SK-N-SH (cell line): ENCODE data around the gene PRKAG1. TPM values are rescaled to one million over a fixed set of nuclear protein-coding genes. Genes with fewer than 3 reads are reported as not detected.

ENCODE experiments used
- CTCF ChIA-PET: fragments of 300-600, 350-600 bp; formaldehyde crosslinking; extraction: SDS; loops from one replicate; lab custom pipeline; 2021; lab: Yijun Ruan, JAX
- POLR2A ChIA-PET: fragments of 350-600 bp; sonication (Branson Sonifier 250); formaldehyde crosslinking; extraction: SDS; loops from one replicate; lab custom pipeline; 2020; ENCODE audit warnings: antibody characterized with exemption, inconsistent platforms; lab: Yijun Ruan, JAX
- DNase-seq: peaks from one replicate; pipeline ENCODE4 v3.0.0; 2012
- H2AFZ ChIP-seq: fragments of 200-600 bp; sonication (generic); 2 replicates; pipeline ENCODE4 v1.8.1; 2016; ENCODE audit warnings: antibody characterized with exemption, mild to moderate bottlenecking, low read depth
- H3F3A ChIP-seq: fragments of 200-600 bp; sonication (generic); replicated peaks from 2 replicates; pipeline ENCODE3; 2016; ENCODE audit warnings: antibody characterized with exemption, mild to moderate bottlenecking; ENCODE audit not compliant: insufficient read depth
- H3K27ac ChIP-seq, 2 experiments: fragments of 200-500 bp in 1 of 2; fragments of 200-600 bp in 1 of 2; sonication (Bioruptor generic) in 1 of 2; sonication (generic), shearing (Covaris generic) in 1 of 2; 2 replicates each; pipeline versions ENCODE4 v1.5.1 to v1.6.1; 2014 to 2016; ENCODE audit warnings: low read depth in 2 of 2, inconsistent platforms in 1 of 2, low read length in 1 of 2, mild to moderate bottlenecking in 1 of 2, mixed read lengths in 1 of 2
- H3K27me3 ChIP-seq: fragments of 200-600 bp; sonication (generic), shearing (Covaris generic); 2 replicates; pipeline ENCODE4 v1.6.1; 2016; ENCODE audit warnings: mixed run types; ENCODE audit not compliant: insufficient read depth
- H3K36me3 ChIP-seq, 2 experiments: fragments of 200-500 bp in 1 of 2; fragments of 200-600 bp in 1 of 2; sonication (Bioruptor generic) in 1 of 2; sonication (generic) in 1 of 2; replicated peaks in 1 of 2; 2 replicates each; pipeline versions ENCODE3 to v1.5.1; 2014 to 2016; ENCODE audit warnings: low read length in 1 of 2, mild to moderate bottlenecking in 1 of 2; ENCODE audit not compliant: insufficient read depth in 2 of 2, control insufficient read depth in 1 of 2
- H3K4me1 ChIP-seq, 2 experiments: fragments of 200-500 bp in 1 of 2; fragments of 200-600 bp in 1 of 2; sonication (Bioruptor generic) in 1 of 2; sonication (generic), shearing (Covaris generic) in 1 of 2; 2 replicates each; pipeline versions ENCODE4 v1.5.1 to v1.6.1; 2014 to 2016; ENCODE audit warnings: low read depth in 1 of 2, low read length in 1 of 2, mixed run types in 1 of 2; ENCODE audit not compliant: insufficient read depth in 2 of 2, control insufficient read depth in 1 of 2
- H3K4me2 ChIP-seq: fragments of 200-600 bp; sonication (generic), shearing (Covaris generic); 2 replicates; pipeline ENCODE4 v1.6.1; 2017; ENCODE audit warnings: mixed run types
- H3K4me3 ChIP-seq, 2 experiments: fragments of 200-500 bp in 1 of 2; fragments of 200-600 bp in 1 of 2; sonication (Bioruptor generic) in 1 of 2; sonication (generic), shearing (Covaris generic) in 1 of 2; 2 replicates each; pipeline versions ENCODE4 v1.5.1 to v1.8.1; 2014 to 2016; ENCODE audit warnings: low read depth in 2 of 2, inconsistent platforms in 1 of 2, low read length in 1 of 2, mild to moderate bottlenecking in 1 of 2, mixed read lengths in 1 of 2, moderate library complexity in 1 of 2
- H3K79me2 ChIP-seq: fragments of 200-600 bp; sonication (generic); 2 replicates; pipeline ENCODE4 v1.8.1; 2017; ENCODE audit warnings: mild to moderate bottlenecking; ENCODE audit not compliant: insufficient read depth
- H3K9ac ChIP-seq: fragments of 200-600 bp; sonication (generic); 2 replicates; pipeline ENCODE4 v1.6.1; 2017; ENCODE audit warnings: mixed run types
- H3K9me2 ChIP-seq: fragments of 200-600 bp; sonication (generic); 2 replicates; pipeline ENCODE4 v1.6.1; 2017; ENCODE audit warnings: mixed run types
- H3K9me3 ChIP-seq: fragments of 200-600 bp; sonication (generic); 2 replicates; pipeline ENCODE4 v1.6.1; 2017; ENCODE audit warnings: mixed run types, mild to moderate bottlenecking, moderate library complexity
- H4K20me1 ChIP-seq: fragments of 200-600 bp; sonication (generic); 2 replicates; pipeline ENCODE4 v1.6.1; 2017; ENCODE audit warnings: mild to moderate bottlenecking, mixed run types; ENCODE audit not compliant: insufficient read depth
- CHD2 ChIP-seq: fragments of 150-350 bp; IDR thresholded peaks from 2 replicates; pipeline ENCODE4 v1.6.1; 2018; ENCODE audit warnings: low read length; ENCODE audit not compliant: partially characterized antibody
- FOXJ3 ChIP-seq: sonication (generic); formaldehyde crosslinking; IDR thresholded peaks from 2 replicates; pipeline ENCODE4 v1.5.1; 2020; ENCODE audit warnings: mild to moderate bottlenecking, missing genetic modification reagents
- GATA2 ChIP-seq: sonication (generic); formaldehyde crosslinking; IDR thresholded peaks from 2 replicates; pipeline ENCODE4 v1.5.0; 2020; ENCODE audit warnings: mild to moderate bottlenecking, missing genetic modification reagents
- MAX ChIP-seq: IDR thresholded peaks from 2 replicates; pipeline ENCODE4 v1.4.0; 2012; ENCODE audit warnings: low read depth
- RFX5 ChIP-seq: IDR thresholded peaks from 2 replicates; pipeline ENCODE4 v1.6.1; 2012; ENCODE audit warnings: mild to moderate bottlenecking, improper control_type of control experiment, low read length
- SMC3 ChIP-seq: IDR thresholded peaks from 2 replicates; pipeline ENCODE4 v1.6.1; 2012; ENCODE audit warnings: low read depth, low read length, improper control_type of control experiment
- WGBS: methylation state at CpG from one replicate; pipeline ENCODE4 v1.1.6; 2017; ENCODE audit warnings: low lambda C conversion rate; 5-methylcytosine and 5-hydroxymethylcytosine counted together
- polyA plus RNA-seq, 3 experiments: library from polyadenylated mRNA; depleted of rRNA; stranded (reverse); fragments of >200 nt; gene quantifications; 2 replicates each; pipeline ENCODE4 v1.2.3, GENCODE V29; 2012
- TF ChIP-seq, protein P1 (sequence below): IDR thresholded peaks from 2 replicates; pipeline ENCODE4; 2012
- TF ChIP-seq, protein P2 (sequence below): fragments of 200-600 bp; sonication (generic); IDR thresholded peaks from 2 replicates; pipeline ENCODE4 v1.6.1; 2017; ENCODE audit warnings: antibody characterized with exemption, mild to moderate bottlenecking, moderate library complexity

Gene PRKAG1
- polyA plus RNA-seq, 1 of the 3 experiments (the other 2 are of a cell fraction), result 75.1 TPM

DNA sequence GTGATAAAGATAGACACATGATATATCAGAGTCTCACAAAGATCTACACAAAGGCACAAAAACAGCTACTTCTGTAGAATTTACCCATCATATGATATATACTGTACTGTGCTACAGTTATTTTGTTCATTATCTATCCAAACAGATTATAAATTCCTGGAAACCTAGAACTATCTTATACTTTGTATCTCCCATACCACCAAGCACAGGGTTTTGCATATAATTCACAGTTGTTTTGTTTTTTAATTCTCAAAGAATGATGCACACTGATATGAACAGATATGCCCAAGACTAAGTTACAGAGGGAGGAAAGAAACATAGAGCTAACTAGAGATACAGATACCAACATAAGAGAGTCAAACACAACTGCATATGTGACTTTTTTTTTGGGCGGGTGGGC is 3.4 kb downstream of the PRKAG1 start (continued):
- TF ChIP-seq, protein P1, sequence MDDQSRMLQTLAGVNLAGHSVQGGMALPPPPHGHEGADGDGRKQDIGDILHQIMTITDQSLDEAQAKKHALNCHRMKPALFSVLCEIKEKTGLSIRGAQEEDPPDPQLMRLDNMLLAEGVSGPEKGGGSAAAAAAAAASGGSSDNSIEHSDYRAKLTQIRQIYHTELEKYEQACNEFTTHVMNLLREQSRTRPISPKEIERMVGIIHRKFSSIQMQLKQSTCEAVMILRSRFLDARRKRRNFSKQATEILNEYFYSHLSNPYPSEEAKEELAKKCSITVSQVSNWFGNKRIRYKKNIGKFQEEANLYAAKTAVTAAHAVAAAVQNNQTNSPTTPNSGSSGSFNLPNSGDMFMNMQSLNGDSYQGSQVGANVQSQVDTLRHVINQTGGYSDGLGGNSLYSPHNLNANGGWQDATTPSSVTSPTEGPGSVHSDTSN, result no peak
- TF ChIP-seq, protein P2, sequence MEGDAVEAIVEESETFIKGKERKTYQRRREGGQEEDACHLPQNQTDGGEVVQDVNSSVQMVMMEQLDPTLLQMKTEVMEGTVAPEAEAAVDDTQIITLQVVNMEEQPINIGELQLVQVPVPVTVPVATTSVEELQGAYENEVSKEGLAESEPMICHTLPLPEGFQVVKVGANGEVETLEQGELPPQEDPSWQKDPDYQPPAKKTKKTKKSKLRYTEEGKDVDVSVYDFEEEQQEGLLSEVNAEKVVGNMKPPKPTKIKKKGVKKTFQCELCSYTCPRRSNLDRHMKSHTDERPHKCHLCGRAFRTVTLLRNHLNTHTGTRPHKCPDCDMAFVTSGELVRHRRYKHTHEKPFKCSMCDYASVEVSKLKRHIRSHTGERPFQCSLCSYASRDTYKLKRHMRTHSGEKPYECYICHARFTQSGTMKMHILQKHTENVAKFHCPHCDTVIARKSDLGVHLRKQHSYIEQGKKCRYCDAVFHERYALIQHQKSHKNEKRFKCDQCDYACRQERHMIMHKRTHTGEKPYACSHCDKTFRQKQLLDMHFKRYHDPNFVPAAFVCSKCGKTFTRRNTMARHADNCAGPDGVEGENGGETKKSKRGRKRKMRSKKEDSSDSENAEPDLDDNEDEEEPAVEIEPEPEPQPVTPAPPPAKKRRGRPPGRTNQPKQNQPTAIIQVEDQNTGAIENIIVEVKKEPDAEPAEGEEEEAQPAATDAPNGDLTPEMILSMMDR, result no peak

- Histone ChIP-seq H3K9ac (no peak overlapping the region), H2AFZ (no peak overlapping the region), H3K79me2 (peaks cover 39% of the 10 kb centered on the region), H3F3A (peaks cover 11% of the 10 kb centered on the region), H3K4me2 (no peak overlapping the region), H3K9me2 (no peaks in the 10 kb centered on the region), H3K36me3 (peaks cover 13 to 27% of the 10 kb centered on the region in 2 experiments), H3K9me3 (no peaks in the 10 kb centered on the region), H3K27ac (no peak overlapping the region), H3K4me3 (no peak overlapping the region), H4K20me1 (no peaks in the 10 kb centered on the region; the same call in 1 of the 2 replicates), H3K4me1 (peaks cover 0 to 10% of the 10 kb centered on the region in 2 experiments; a peak in 2 of 4 replicates), H3K27me3 (no peaks in the 10 kb centered on the region)
- ChIA-PET CTCF (interaction anchor here (0.9 to 11.3 kb wide), 6 partner anchors 9 to 73 kb away, joined by 3 to 136 read pairs (median 4); partner anchors contain the start of genes DDN, WNT1 and WNT10B), POLR2A (interaction anchor here (1.1 kb wide), 1 partner anchor 14 kb away, joined by 4 read pairs; no protein-coding TSS in a partner anchor)
- no peak for DNase-seq
- 100% methylated on average over 1 of the region's 1 CpG for WGBS
- TF ChIP-seq SMC3, result no peak
- TF ChIP-seq RFX5, result no peak
- TF ChIP-seq, protein P2, result peak; percentile 46
- TF ChIP-seq MAX, result no peak
- no peak for TF ChIP-seq GATA2 (CRISPR knock-in tag)
- no peak for TF ChIP-seq FOXJ3 (CRISPR knock-in tag)
- no peak for TF ChIP-seq CHD2
Measured at GRCh38 chr12:49014547-49014946, 4.0 kb downstream of the PRKAG1 start.
